Chondrocyte (in vitro differentiated cells): ENCODE measurements around the gene RAB42. TPM values are rescaled to one million over a fixed set of nuclear protein-coding genes. Genes with fewer than 3 reads are reported as not detected.
"Not testable (repeated sequence)": the region's sequence is repeated elsewhere in the genome, so short reads cannot be mapped to it uniquely, and the experiment has no call there.

Source experiments
- DNase-seq: peaks from one replicate; pipeline ENCODE4 v3.0.0; 2021; ENCODE audit warnings: mixed read lengths, low spot score
- H3K27ac Mint-ChIP-seq: one replicate; pipeline ENCODE4 v1.8.0; 2021; ENCODE audit warnings: mild to moderate bottlenecking, moderate library complexity, mixed read lengths; ENCODE audit not compliant: unreplicated experiment
- H3K27me3 Mint-ChIP-seq: 2 replicates; pipeline ENCODE4 v1.8.0; 2021; ENCODE audit warnings: low read depth, mixed read lengths
- H3K36me3 Mint-ChIP-seq: 2 replicates; pipeline ENCODE4 v1.8.0; 2021; ENCODE audit warnings: low read depth, mixed read lengths
- H3K4me1 Mint-ChIP-seq: 2 replicates; pipeline ENCODE4 v1.8.0; 2021; ENCODE audit warnings: low read depth, mild to moderate bottlenecking, mixed read lengths
- H3K4me3 Mint-ChIP-seq: one replicate; pipeline ENCODE4 v1.8.0; 2021; ENCODE audit warnings: mild to moderate bottlenecking, moderate library complexity, mixed read lengths; ENCODE audit not compliant: unreplicated experiment
- H3K9me3 Mint-ChIP-seq: 2 replicates; pipeline ENCODE4 v1.8.0; 2021; ENCODE audit warnings: low read depth, mixed read lengths
- CTCF ChIP-seq: fragments of 200-600 bp; sonication (generic); IDR thresholded peaks from 2 replicates; pipeline ENCODE4 v1.5.0; 2021; ENCODE audit warnings: antibody characterized with exemption, mild to moderate bottlenecking, moderate library complexity
- total RNA-seq: library from RNA; stranded (reverse); gene quantifications from 3 replicates; pipeline ENCODE4 v1.2.1, GENCODE V29; 2021

Gene RAB42
- total RNA-seq, 1 donor from 2014 or later = 2.6 TPM

- H3K4me3 Mint-ChIP-seq = no peak overlapping the region
- no peak for DNase-seq
- no peaks in the 10 kb centered on the region for H3K4me1 Mint-ChIP-seq
- peaks cover 17% of the 10 kb centered on the region for H3K36me3 Mint-ChIP-seq
- H3K27me3 Mint-ChIP-seq = no peaks in the 10 kb centered on the region
- peak overlapping the region; percentile 27 for H3K27ac Mint-ChIP-seq
- TF ChIP-seq CTCF = no peak
- no peaks in the 10 kb centered on the region for H3K9me3 Mint-ChIP-seq
These were observed 20.2 kb upstream of the RAB42 start for GRCh38 chr1:28571911-28572310.

- not testable (repeated sequence) for H3K9me3 Mint-ChIP-seq, DNase-seq
These were observed 19.2 kb upstream of the RAB42 start for GRCh38 chr1:28572891-28573290.

DNA sequence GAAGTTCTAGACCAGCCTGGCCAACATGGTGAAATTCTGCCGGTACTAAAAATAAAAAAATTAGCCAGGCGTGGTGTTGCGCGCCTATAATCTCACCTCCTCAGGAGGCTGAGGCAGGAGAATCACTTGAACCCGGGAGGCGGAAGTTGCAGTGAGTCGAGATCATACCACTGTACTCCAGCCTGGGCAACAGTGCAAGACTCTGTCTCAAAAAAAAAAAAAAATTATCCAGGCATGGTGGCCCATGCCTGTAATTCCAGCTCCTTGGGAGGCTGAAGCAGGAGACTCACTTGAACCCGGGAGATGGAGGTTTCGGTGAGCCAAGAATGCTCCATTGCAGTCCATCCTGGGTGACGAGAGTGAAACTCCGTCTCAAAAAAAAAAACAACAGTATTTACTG is 18.5 kb upstream of the RAB42 start:
- H3K36me3 Mint-ChIP-seq = peaks cover 18% of the 10 kb centered on the region
- H3K27me3 Mint-ChIP-seq = no peaks in the 10 kb centered on the region
- H3K27ac Mint-ChIP-seq = no peak overlapping the region
- DNase-seq = no peak
- no peaks in the 10 kb centered on the region for H3K9me3 Mint-ChIP-seq
- H3K4me1 Mint-ChIP-seq = peaks cover 4% of the 10 kb centered on the region
- TF ChIP-seq CTCF = no peak
- no peak overlapping the region for H3K4me3 Mint-ChIP-seq

More at GRCh38 chr1:28572891-28573290, 19.2 kb upstream of the RAB42 start:
- not testable (repeated sequence) for H3K4me1 Mint-ChIP-seq, H3K27me3 Mint-ChIP-seq, H3K4me3 Mint-ChIP-seq, H3K27ac Mint-ChIP-seq
- H3K36me3 Mint-ChIP-seq = peaks cover 18% of the 10 kb centered on the region

DNA sequence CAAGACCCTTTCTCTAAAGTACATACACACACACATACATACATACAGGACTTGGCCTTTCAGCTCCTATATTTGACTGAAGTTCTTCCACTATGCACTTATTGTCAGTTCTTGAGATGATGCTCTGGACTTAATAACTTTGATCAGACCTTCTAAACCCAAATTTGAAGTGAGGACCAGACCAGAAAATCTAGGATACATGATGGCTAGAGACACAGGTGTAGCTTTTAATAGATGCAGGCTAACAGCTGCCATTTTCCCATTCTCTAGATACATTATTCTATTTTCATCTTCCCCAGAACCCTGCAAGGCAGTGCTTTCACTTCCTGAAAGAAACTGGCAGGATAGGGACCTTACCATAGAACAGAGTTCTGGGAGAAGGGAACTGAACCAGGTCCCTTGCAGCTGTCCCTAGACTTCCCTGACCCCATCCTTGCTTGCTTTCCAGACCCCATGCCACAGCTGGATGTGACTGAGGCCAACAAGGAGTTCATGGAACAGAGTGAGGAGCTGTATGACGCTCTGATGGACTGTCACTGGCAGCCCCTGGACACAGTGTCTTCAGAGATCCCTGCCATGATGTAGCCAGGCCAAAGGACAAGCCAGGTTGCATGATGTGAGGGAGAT is 14.9 kb upstream of the RAB42 start:
- H3K9me3 Mint-ChIP-seq = no peaks in the 10 kb centered on the region
- H3K27me3 Mint-ChIP-seq = no peaks in the 10 kb centered on the region
- no peak for TF ChIP-seq CTCF
- H3K36me3 Mint-ChIP-seq = peaks cover 27% of the 10 kb centered on the region
- no peak overlapping the region for H3K27ac Mint-ChIP-seq
- no peak for DNase-seq
- peaks cover 26% of the 10 kb centered on the region for H3K4me1 Mint-ChIP-seq
- H3K4me3 Mint-ChIP-seq = no peak overlapping the region

- Mint-ChIP-seq H3K4me1 (peaks cover 31% of the 10 kb centered on the region), H3K27ac (no peak overlapping the region), H3K36me3 (peaks cover 27% of the 10 kb centered on the region), H3K4me3 (no peak overlapping the region), H3K9me3 (no peaks in the 10 kb centered on the region), H3K27me3 (no peaks in the 10 kb centered on the region)
- no peak for DNase-seq
- TF ChIP-seq CTCF = no peak
These were observed 14.1 kb upstream of the RAB42 start for GRCh38 chr1:28577738-28578536.
